Measurements from ENCODE around the gene SMCR8. TPM values are rescaled to one million over a fixed set of nuclear protein-coding genes. Genes with fewer than 3 reads are reported as not detected.
A peak's percentile ranks its signal among the peaks of the same experiment; 100 is the strongest.

Gene SMCR8
- 10 to 100 TPM in 2 of 4 donors, 1 to 10 TPM in 2; 9.2 to 15.7 (median 12.4) TPM for total RNA-seq

- peak within 1 kb of the TSS; percentile 79 to 94 (median 88) for H3K4me3 ChIP-seq
- H3K27me3 ChIP-seq, result no peaks in the 10 kb centered on the region
- in situ Hi-C loops (cut with MboI; ENCODE audit: low sequenced_read_pairs in 4 of 4) (loop anchor here in 3 of 4 donors (5.0 to 10.0 kb wide), 3 partner anchors 50 to 93 kb away; partner anchors contain the start of genes LLGL1 (in 1 of the 3) and MIEF2 (in 1 of the 3)), intact Hi-C loops (cut with DNase I; ENCODE audit: low total_unique reads) (loop anchor here (1.0 to 10.0 kb wide), 7 partner anchors 48 to 720 kb away; partner anchors contain the start of genes DRC3, DRG2, LLGL1 and MIEF2)
- H3K9me3 ChIP-seq, result no peaks in the 10 kb centered on the region
- H3K27ac ChIP-seq, result peak within 1 kb of the TSS; percentile 90 to 96 (median 93)
- peaks cover 0 to 21% of the 10 kb centered on the region in 2 donors for H3K36me3 ChIP-seq
- peak; percentile 57 to 59 for TF ChIP-seq POLR2A (IDR thresholded peaks at IDR 0.05)
- TF ChIP-seq CTCF (IDR thresholded peaks at IDR 0.05 in 4 of 5, conservative IDR thresholded peaks at IDR 0.05 in 1 of 5), result peak in 2 of 5 experiments; percentile 7 to 30
- ATAC-seq, result peak; percentile 94 to 96
- peak; percentile 97 for DNase-seq
- peaks cover 59 to 60% of the 10 kb centered on the region in 2 donors for H3K4me1 ChIP-seq
Measured at GRCh38 chr17:18314731-18315561, at the start of gene SMCR8, which contains the start of gene TOP3A. SMCR8 (plus strand) TSS chr17:18315293; CDS start chr17:18315790, 497 bp downstream. TOP3A (minus strand) TSS chr17:18314994; CDS start chr17:18314778, 216 bp downstream.

GRCh38 chr17:18267366-18267765 is 47.7 kb upstream of the SMCR8 start:
- TF ChIP-seq POLR2A (IDR thresholded peaks at IDR 0.05) (no peak), CTCF (IDR thresholded peaks at IDR 0.05 in 4 of 5, conservative IDR thresholded peaks at IDR 0.05 in 1 of 5) (no peak)
- H3K27me3 ChIP-seq, result no peaks in the 10 kb centered on the region
- in situ Hi-C loops (cut with MboI; ENCODE audit: low sequenced_read_pairs in 4 of 4), result loop anchor here in 1 of 4 donors (10.0 kb wide), 1 partner anchor 47 kb away; the partner anchor contains the start of genes SMCR8 and TOP3A
- ATAC-seq (no peak), DNase-seq (no peak)
- peaks cover 0 to 34% of the 10 kb centered on the region in 2 donors for H3K36me3 ChIP-seq
- no peak overlapping the region for H3K27ac ChIP-seq
- no peak overlapping the region for H3K4me3 ChIP-seq
- H3K4me1 ChIP-seq, result peaks cover 13 to 17% of the 10 kb centered on the region in 2 donors
- no peaks in the 10 kb centered on the region for H3K9me3 ChIP-seq
- intact Hi-C loops (cut with DNase I; ENCODE audit: low total_unique reads), result no loop called here

- H3K4me3 ChIP-seq, result no peak overlapping the region
- H3K27ac ChIP-seq, result no peak overlapping the region
- TF ChIP-seq POLR2A (IDR thresholded peaks at IDR 0.05), result no peak
- no peak for TF ChIP-seq CTCF (IDR thresholded peaks at IDR 0.05 in 4 of 5, conservative IDR thresholded peaks at IDR 0.05 in 1 of 5)
- in situ Hi-C loops (cut with MboI; ENCODE audit: low sequenced_read_pairs in 4 of 4) (loop anchor here in 1 of 4 donors (10.0 kb wide), 1 partner anchor 47 kb away; the partner anchor contains the start of genes SMCR8 and TOP3A), intact Hi-C loops (cut with DNase I; ENCODE audit: low total_unique reads) (no loop called here)
- peaks cover 6 to 9% of the 10 kb centered on the region in 2 donors for H3K4me1 ChIP-seq
- no peaks in the 10 kb centered on the region for H3K27me3 ChIP-seq
- DNase-seq (no peak), ATAC-seq (no peak)
- H3K36me3 ChIP-seq, result peaks cover 0 to 31% of the 10 kb centered on the region in 2 donors
- H3K9me3 ChIP-seq, result no peaks in the 10 kb centered on the region
Measured at GRCh38 chr17:18267927-18268711, 47.0 kb upstream of the SMCR8 start.

- TF ChIP-seq POLR2A (IDR thresholded peaks at IDR 0.05) (no peak), CTCF (IDR thresholded peaks at IDR 0.05 in 4 of 5, conservative IDR thresholded peaks at IDR 0.05 in 1 of 5) (no peak)
- intact Hi-C loops (cut with DNase I; ENCODE audit: low total_unique reads), result no loop called here
- Histone ChIP-seq H3K4me3 (no peak overlapping the region), H3K4me1 (no peaks in the 10 kb centered on the region), H3K9me3 (no peaks in the 10 kb centered on the region), H3K36me3 (peaks cover 0 to 17% of the 10 kb centered on the region in 2 donors), H3K27me3 (no peaks in the 10 kb centered on the region), H3K27ac (no peak overlapping the region)
- in situ Hi-C loops (cut with MboI; ENCODE audit: low sequenced_read_pairs in 4 of 4), result no loop called here
- no peak for DNase-seq
- no peak for ATAC-seq
Measured at GRCh38 chr17:18270046-18270931, 44.8 kb upstream of the SMCR8 start.
